Chondrocyte (in vitro differentiated cells): ENCODE results near the gene PIM3. TPM values are rescaled to one million over a fixed set of nuclear protein-coding genes. Genes with fewer than 3 reads are reported as not detected.

Experiments used
- DNase-seq: peaks from one replicate; pipeline ENCODE4 v3.0.0; 2021; ENCODE audit warnings: mixed read lengths, low spot score
- H3K27ac Mint-ChIP-seq: one replicate; pipeline ENCODE4 v1.8.0; 2021; ENCODE audit warnings: mild to moderate bottlenecking, moderate library complexity, mixed read lengths; ENCODE audit not compliant: unreplicated experiment
- H3K27me3 Mint-ChIP-seq: 2 replicates; pipeline ENCODE4 v1.8.0; 2021; ENCODE audit warnings: low read depth, mixed read lengths
- H3K36me3 Mint-ChIP-seq: 2 replicates; pipeline ENCODE4 v1.8.0; 2021; ENCODE audit warnings: low read depth, mixed read lengths
- H3K4me1 Mint-ChIP-seq: 2 replicates; pipeline ENCODE4 v1.8.0; 2021; ENCODE audit warnings: low read depth, mild to moderate bottlenecking, mixed read lengths
- H3K4me3 Mint-ChIP-seq: one replicate; pipeline ENCODE4 v1.8.0; 2021; ENCODE audit warnings: mild to moderate bottlenecking, moderate library complexity, mixed read lengths; ENCODE audit not compliant: unreplicated experiment
- H3K9me3 Mint-ChIP-seq: 2 replicates; pipeline ENCODE4 v1.8.0; 2021; ENCODE audit warnings: low read depth, mixed read lengths
- total RNA-seq: library from RNA; stranded (reverse); gene quantifications from 3 replicates; pipeline ENCODE4 v1.2.1, GENCODE V29; 2021
- TF ChIP-seq, protein P1 (sequence below): fragments of 200-600 bp; sonication (generic); IDR thresholded peaks from 2 replicates; pipeline ENCODE4 v1.5.0; 2021; ENCODE audit warnings: antibody characterized with exemption, mild to moderate bottlenecking, moderate library complexity

Gene PIM3
- total RNA-seq, 1 donor from 2014 or later, result 18.2 TPM

DNA sequence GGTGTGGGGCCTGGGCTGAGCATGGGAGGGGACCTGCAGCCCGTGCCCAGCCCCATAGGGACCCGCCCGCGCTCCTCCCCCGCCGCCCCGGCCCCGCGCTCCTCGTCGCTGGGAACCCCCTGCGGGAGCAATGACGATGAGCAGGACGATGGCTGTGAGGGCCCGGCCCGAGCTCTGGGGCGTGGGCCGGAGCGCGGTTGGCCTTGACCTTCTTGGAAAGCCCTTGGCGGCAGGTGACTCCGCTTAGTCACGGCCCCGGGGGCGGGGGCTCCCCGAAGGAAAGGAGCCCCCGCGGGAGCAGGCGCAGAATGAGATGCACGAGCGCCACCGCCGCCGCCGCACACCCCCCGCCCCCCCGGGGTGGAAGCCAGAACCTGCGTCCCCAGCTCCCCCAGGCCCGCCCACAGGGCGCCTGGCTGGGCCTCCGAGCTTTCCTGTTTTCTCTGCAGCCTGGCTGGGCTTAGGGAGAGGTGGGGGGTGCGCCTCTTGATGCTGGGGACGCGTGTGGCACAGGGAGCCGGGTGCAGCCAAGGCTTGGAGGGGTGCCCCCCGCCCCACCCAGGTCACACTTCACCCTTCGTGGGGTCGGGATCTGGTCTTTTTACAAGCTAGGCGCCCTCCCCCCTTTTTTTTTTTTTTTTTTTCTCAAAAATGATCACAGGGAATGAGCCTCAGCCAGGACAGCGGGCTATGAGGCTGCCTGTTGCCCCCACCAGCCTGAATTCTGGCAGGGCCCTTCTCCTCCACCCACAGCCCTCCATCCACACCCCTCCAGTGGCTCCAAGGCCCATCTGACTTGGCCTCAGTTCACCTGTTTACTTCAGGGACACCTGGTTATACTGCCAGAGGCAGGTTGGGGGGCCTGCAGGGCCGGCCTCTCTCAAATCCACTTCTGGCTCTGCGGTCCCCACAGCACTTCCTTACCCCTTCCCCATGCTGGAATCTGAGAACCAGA lies 24.3 kb upstream of the PIM3 start:
- Mint-ChIP-seq H3K27me3 (no peaks in the 10 kb centered on the region), H3K36me3 (no peaks in the 10 kb centered on the region), H3K27ac (peak overlapping the region; percentile 17), H3K9me3 (no peaks in the 10 kb centered on the region), H3K4me1 (peaks cover 23% of the 10 kb centered on the region), H3K4me3 (peak overlapping the region; percentile 49)
- DNase-seq, result no peak
- TF ChIP-seq, protein P1, sequence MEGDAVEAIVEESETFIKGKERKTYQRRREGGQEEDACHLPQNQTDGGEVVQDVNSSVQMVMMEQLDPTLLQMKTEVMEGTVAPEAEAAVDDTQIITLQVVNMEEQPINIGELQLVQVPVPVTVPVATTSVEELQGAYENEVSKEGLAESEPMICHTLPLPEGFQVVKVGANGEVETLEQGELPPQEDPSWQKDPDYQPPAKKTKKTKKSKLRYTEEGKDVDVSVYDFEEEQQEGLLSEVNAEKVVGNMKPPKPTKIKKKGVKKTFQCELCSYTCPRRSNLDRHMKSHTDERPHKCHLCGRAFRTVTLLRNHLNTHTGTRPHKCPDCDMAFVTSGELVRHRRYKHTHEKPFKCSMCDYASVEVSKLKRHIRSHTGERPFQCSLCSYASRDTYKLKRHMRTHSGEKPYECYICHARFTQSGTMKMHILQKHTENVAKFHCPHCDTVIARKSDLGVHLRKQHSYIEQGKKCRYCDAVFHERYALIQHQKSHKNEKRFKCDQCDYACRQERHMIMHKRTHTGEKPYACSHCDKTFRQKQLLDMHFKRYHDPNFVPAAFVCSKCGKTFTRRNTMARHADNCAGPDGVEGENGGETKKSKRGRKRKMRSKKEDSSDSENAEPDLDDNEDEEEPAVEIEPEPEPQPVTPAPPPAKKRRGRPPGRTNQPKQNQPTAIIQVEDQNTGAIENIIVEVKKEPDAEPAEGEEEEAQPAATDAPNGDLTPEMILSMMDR, result no peak

GRCh38 chr22:49936973-49937757 lies 23.4 kb upstream of the PIM3 start:
- no peaks in the 10 kb centered on the region for H3K36me3 Mint-ChIP-seq
- DNase-seq, result no peak
- H3K9me3 Mint-ChIP-seq, result no peaks in the 10 kb centered on the region
- TF ChIP-seq, protein P1, result no peak
- H3K4me3 Mint-ChIP-seq, result peak overlapping the region; percentile 49
- no peaks in the 10 kb centered on the region for H3K27me3 Mint-ChIP-seq
- peak overlapping the region; percentile 54 for H3K27ac Mint-ChIP-seq
- H3K4me1 Mint-ChIP-seq, result peaks cover 22% of the 10 kb centered on the region

DNA sequence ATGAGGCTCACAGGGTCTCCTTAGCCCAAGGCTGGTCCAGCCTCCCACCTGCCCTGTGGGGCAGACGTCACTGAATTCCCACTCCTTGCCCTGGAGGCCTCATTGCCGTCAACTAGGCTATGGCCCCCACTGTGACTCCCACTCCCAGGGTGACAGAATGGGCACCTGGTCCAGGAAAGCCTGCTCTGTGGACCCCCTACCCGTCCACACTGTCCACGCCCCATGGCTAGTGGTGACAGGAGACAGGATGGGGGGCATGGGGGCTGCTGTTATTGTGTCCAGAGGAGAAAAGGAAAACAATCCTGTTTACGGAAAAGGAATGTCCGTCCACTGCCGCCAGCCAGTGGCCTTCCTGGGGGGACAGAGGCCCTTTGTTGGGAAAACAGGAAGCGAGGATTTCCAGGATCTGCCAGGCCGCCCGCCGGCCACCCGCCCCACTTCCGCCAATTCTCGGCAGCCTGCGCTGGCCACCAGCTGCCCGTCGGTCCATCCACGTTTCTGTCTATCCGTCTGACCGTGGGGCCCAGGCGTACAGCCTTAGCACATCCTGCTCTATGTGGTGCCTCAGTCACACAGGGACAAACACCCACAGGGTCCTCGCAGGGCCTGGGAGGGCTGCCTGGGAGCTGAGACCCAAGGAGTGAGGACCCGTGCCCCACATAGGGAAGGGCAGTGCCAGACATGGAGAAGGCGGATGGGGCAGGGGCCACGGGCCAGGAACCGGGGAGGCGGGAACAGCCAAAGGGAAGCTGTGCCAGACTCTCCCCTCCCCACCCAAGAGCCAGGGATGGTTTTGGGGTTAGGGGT lies 22.6 kb upstream of the PIM3 start:
- Mint-ChIP-seq H3K4me1 (peaks cover 22% of the 10 kb centered on the region), H3K27ac (no peak overlapping the region), H3K36me3 (no peaks in the 10 kb centered on the region), H3K27me3 (no peaks in the 10 kb centered on the region), H3K9me3 (no peaks in the 10 kb centered on the region), H3K4me3 (no peak overlapping the region)
- TF ChIP-seq, protein P1, result no peak
- no peak for DNase-seq

GRCh38 chr22:49938565-49939136 lies 21.9 kb upstream of the PIM3 start:
- H3K9me3 Mint-ChIP-seq, result no peaks in the 10 kb centered on the region
- H3K27ac Mint-ChIP-seq, result no peak overlapping the region
- no peaks in the 10 kb centered on the region for H3K36me3 Mint-ChIP-seq
- DNase-seq, result no peak
- TF ChIP-seq, protein P1, result no peak
- no peak overlapping the region for H3K4me3 Mint-ChIP-seq
- no peaks in the 10 kb centered on the region for H3K27me3 Mint-ChIP-seq
- H3K4me1 Mint-ChIP-seq, result peaks cover 16% of the 10 kb centered on the region
